HEK293T (cell line): ENCODE data around the gene EIF4E3.

ENCODE experiments used
- CTCF ChIA-PET: fragments of 350-600 bp; formaldehyde crosslinking; extraction: SDS; loops from one replicate; lab custom pipeline; 2021; ENCODE audit warnings: antibody characterized with exemption, inconsistent platforms; lab: Yijun Ruan, JAX
- POLR2A ChIA-PET: fragments of 350-600 bp; formaldehyde crosslinking; extraction: SDS; loops from one replicate; lab custom pipeline; 2020; ENCODE audit warnings: antibody characterized with exemption, inconsistent platforms; lab: Yijun Ruan, JAX
- DNase-seq: peaks from one replicate; pipeline ENCODE4 v3.0.0; 2012; ENCODE audit warnings: mixed read lengths; ENCODE audit errors: extremely low spot score
- ARNT ChIP-seq: fragments of 450-650 bp; IDR thresholded peaks from 2 replicates; pipeline ENCODE4 v1.6.1; 2017; ENCODE audit warnings: mild to moderate bottlenecking
- BHLHE40 ChIP-seq: fragments of 450-650 bp; IDR thresholded peaks from 2 replicates; pipeline ENCODE4 v1.6.1; 2016; ENCODE audit warnings: mild to moderate bottlenecking, moderate library complexity, borderline replicate concordance
- CTBP1 ChIP-seq: fragments of 450-650 bp; IDR thresholded peaks from 2 replicates; pipeline ENCODE4 v1.6.1; 2016; ENCODE audit warnings: borderline replicate concordance
- ELF4 ChIP-seq: fragments of 450-650 bp; IDR thresholded peaks from 2 replicates; pipeline ENCODE4 v1.6.1; 2017; ENCODE audit warnings: antibody characterized with exemption
- FOXA1 ChIP-seq: fragments of 450-650 bp; IDR thresholded peaks from 2 replicates; pipeline ENCODE4 v1.6.1; 2016; ENCODE audit warnings: mild to moderate bottlenecking
- FOXK2 ChIP-seq: fragments of 450-650 bp; IDR thresholded peaks from 2 replicates; pipeline ENCODE4 v1.6.1; 2016; ENCODE audit warnings: mild to moderate bottlenecking
- FOXM1 ChIP-seq: fragments of 450-650 bp; IDR thresholded peaks from 2 replicates; pipeline ENCODE4 v1.6.1; 2017; ENCODE audit warnings: mild to moderate bottlenecking, borderline replicate concordance
- HDGF ChIP-seq: fragments of 450-650 bp; IDR thresholded peaks from 2 replicates; pipeline ENCODE4 v1.6.1; 2017; ENCODE audit warnings: antibody characterized with exemption, borderline replicate concordance
- L3MBTL2 ChIP-seq: fragments of 450-650 bp; conservative IDR thresholded peaks from 2 replicates; pipeline ENCODE4 v1.6.1; 2016; ENCODE audit warnings: mild to moderate bottlenecking
- LEF1 ChIP-seq: fragments of 450-650 bp; IDR thresholded peaks from 2 replicates; pipeline ENCODE4 v1.6.1; 2017; ENCODE audit warnings: mild to moderate bottlenecking, borderline replicate concordance
- NFRKB ChIP-seq: fragments of 450-650 bp; IDR thresholded peaks from 2 replicates; pipeline ENCODE4 v1.6.1; 2016; ENCODE audit warnings: mild to moderate bottlenecking, moderate library complexity
- SP1 ChIP-seq: fragments of 450-650 bp; IDR thresholded peaks from 2 replicates; pipeline ENCODE4 v1.6.1; 2017
- SUZ12 ChIP-seq: fragments of 450-650 bp; IDR thresholded peaks from 2 replicates; pipeline ENCODE4 v1.6.1; 2016; ENCODE audit warnings: mild to moderate bottlenecking
- TARDBP ChIP-seq: fragments of 450-650 bp; IDR thresholded peaks from 2 replicates; pipeline ENCODE4 v1.6.1; 2016
- ZNF384 ChIP-seq: fragments of 450-650 bp; IDR thresholded peaks from 2 replicates; pipeline ENCODE4 v1.6.1; 2016
- TF ChIP-seq, protein P1 (sequence below): fragments of 450-650 bp; IDR thresholded peaks from 2 replicates; pipeline ENCODE4 v1.6.1; 2016

Gene EIF4E3

DNA sequence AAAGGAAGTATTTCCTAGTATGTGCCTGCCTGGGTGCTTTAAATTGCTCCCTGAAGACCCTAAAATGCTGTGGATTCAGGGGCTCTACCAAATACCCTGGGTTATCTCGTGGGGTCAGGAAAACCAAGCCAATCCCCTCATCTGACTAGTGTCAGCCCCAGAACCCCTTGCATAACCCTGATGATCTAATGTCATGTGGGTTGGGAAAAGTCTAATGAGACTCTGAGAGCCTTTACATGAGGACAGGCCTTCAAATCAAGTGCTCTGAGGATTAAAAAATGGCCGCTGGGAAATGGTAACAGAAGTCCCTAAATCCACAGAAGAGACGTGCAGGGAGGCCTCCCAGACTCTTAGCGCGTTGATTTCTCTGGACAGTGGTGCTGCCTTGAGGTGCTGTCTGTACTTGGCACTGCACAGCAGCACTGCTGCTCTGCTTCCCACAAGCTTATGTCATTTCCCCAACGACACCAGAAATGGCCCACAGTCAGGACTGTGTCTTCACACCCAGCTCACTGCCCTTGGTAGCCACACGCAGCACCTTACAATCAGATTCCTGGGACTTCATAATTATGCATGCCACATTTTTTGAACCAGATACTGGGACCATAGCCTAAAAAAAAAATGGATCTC is 16.6 kb downstream of the EIF4E3 start:
- TF ChIP-seq NFRKB (no peak), LEF1 (no peak), HDGF (no peak), ELF4 (no peak), TARDBP (no peak), FOXA1 (no peak), FOXK2 (no peak), ARNT (no peak), SUZ12 (no peak)
- TF ChIP-seq, protein P1, sequence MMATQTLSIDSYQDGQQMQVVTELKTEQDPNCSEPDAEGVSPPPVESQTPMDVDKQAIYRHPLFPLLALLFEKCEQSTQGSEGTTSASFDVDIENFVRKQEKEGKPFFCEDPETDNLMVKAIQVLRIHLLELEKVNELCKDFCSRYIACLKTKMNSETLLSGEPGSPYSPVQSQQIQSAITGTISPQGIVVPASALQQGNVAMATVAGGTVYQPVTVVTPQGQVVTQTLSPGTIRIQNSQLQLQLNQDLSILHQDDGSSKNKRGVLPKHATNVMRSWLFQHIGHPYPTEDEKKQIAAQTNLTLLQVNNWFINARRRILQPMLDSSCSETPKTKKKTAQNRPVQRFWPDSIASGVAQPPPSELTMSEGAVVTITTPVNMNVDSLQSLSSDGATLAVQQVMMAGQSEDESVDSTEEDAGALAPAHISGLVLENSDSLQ, result no peak
- ChIA-PET POLR2A (no interaction called here), CTCF (no interaction called here)
- no peak for DNase-seq

DNA sequence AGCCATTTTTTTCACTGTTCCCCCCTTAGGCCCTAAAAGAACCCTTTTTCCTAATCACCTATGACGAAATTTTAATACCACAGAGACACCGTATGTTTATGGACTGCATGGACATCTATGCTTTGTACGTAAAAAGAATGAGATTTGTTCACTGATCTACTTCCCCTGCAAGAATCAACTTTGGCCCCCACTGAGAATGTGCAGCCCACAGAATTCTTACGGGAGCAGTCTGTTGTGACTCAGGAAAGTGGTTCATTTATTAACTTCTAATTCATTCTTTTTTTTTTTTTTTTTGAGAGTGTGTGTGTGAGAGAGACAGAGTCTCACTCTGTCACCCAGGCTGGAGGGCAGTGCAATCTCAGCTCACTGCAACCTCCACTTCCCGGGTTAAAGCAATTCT is 17.6 kb downstream of the EIF4E3 start:
- CTCF ChIA-PET, result no interaction called here
- POLR2A ChIA-PET, result no interaction called here
- no peak for DNase-seq
- TF ChIP-seq TARDBP (no peak), SP1 (no peak), LEF1 (no peak), NFRKB (no peak), SUZ12 (no peak), ELF4 (no peak), HDGF (no peak), CTBP1 (no peak), FOXK2 (no peak)
- TF ChIP-seq, protein P1, result no peak

DNA sequence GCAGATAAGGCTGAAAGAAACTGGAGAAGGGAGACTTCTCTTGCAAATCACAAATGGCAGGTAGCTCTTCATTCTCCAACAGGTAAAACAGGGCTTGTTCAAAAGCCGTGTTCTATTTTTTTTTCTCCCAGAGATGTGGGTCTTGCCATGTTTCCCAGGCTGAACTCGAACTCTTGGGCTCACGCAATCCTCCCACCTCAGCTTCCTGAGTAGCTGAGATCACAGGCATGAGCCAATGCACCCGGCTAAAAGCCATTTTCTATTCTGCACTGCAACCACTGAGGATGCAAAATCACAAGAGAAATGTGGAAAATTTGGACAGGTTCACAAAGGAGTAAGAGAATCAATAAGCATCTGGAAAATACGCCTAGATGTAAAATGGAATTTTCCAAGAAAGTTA is 19.5 kb downstream of the EIF4E3 start:
- DNase-seq, result no peak
- TF ChIP-seq LEF1 (no peak), ELF4 (no peak), SP1 (no peak), NFRKB (no peak), L3MBTL2 (no peak), HDGF (no peak), TARDBP (no peak), CTBP1 (no peak), BHLHE40 (no peak), FOXA1 (no peak), SUZ12 (no peak), FOXK2 (no peak), ARNT (no peak), FOXM1 (no peak), ZNF384 (no peak)
- TF ChIP-seq, protein P1, result no peak
- POLR2A ChIA-PET, result no interaction called here
- CTCF ChIA-PET, result no interaction called here

DNA sequence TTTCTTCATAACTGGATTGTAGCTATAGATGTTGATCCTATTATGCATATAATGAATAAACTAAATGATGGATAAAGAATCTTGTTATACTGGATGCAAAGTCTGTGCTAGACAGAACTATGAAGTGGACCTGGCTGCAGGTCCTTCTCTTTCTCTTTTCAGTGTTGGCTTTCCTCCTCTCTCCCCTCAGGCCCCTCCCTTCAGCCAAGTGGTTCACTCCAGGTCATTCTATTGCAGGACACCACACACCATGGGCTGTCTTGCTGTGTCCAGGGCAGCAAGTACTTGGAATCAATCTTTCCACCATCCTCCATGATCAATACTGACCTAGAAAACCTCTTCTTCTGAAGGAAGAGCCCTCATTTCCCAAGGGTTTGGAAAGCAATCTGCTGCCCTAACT is 20.3 kb downstream of the EIF4E3 start:
- CTCF ChIA-PET, result no interaction called here
- POLR2A ChIA-PET, result no interaction called here

DNA sequence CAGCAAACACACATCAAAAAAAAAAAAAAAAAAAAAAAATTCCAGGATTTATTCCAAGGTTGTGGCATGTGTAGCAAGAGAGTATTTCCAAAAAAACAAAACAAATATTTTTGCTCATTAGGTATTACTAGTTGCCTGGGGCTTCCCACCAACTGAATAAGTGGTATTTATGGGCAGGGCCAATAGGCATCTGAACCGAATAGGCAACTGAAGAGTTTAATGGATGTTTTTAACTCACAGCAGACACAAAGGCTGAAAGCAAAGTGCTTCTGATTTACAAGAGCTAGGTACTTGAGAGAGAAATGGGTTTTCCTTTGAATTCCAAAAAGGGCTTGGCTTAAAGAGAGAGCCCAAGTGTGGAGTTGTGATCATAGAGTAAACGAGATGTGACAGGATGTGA is 21.4 kb downstream of the EIF4E3 start:
- ChIA-PET CTCF (no interaction called here), POLR2A (no interaction called here)
- no peak for TF ChIP-seq ELF4
- TF ChIP-seq NFRKB, result no peak
- TF ChIP-seq SP1, result no peak
- TF ChIP-seq HDGF, result no peak
- no peak for TF ChIP-seq FOXA1
- no peak for TF ChIP-seq TARDBP
- TF ChIP-seq ZNF384, result no peak
- TF ChIP-seq L3MBTL2, result no peak
- no peak for TF ChIP-seq SUZ12
- no peak for TF ChIP-seq LEF1
- no peak for TF ChIP-seq CTBP1
- TF ChIP-seq ARNT, result no peak
- TF ChIP-seq FOXK2, result no peak
- TF ChIP-seq, protein P1, result no peak
- no peak for TF ChIP-seq BHLHE40
- TF ChIP-seq FOXM1, result no peak
- DNase-seq, result no peak

More for the DNA sequence above, 20.3 kb downstream of the EIF4E3 start:
- no peak for DNase-seq
- TF ChIP-seq HDGF, result no peak
- no peak for TF ChIP-seq CTBP1
- no peak for TF ChIP-seq NFRKB
- no peak for TF ChIP-seq SP1
- no peak for TF ChIP-seq LEF1
- no peak for TF ChIP-seq FOXA1
- TF ChIP-seq TARDBP, result no peak
- TF ChIP-seq ZNF384, result no peak
- no peak for TF ChIP-seq SUZ12
- TF ChIP-seq ELF4, result no peak
- TF ChIP-seq ARNT, result no peak
- TF ChIP-seq FOXM1, result no peak
- no peak for TF ChIP-seq FOXK2
- TF ChIP-seq L3MBTL2, result no peak
- TF ChIP-seq, protein P1, result no peak
